Nephron progenitor cell (in vitro differentiated cells): ENCODE measurements around the gene CCZ1B.
"Not testable (repeated sequence)": the region's sequence is repeated elsewhere in the genome, so short reads cannot be mapped to it uniquely, and the experiment has no call there.

Experiments used
- DNase-seq: peaks from one replicate; pipeline ENCODE4 v3.0.0; 2021
- H3K27ac Mint-ChIP-seq: 2 replicates; pipeline ENCODE4 v1.8.0; 2021; ENCODE audit warnings: mild to moderate bottlenecking, moderate library complexity, mixed read lengths
- H3K27me3 Mint-ChIP-seq: 2 replicates; pipeline ENCODE4 v1.8.0; 2021; ENCODE audit warnings: mild to moderate bottlenecking, low read depth, mixed read lengths; ENCODE audit not compliant: poor library complexity
- H3K36me3 Mint-ChIP-seq: 2 replicates; pipeline ENCODE4 v1.8.0; 2021; ENCODE audit warnings: low read depth, mixed read lengths
- H3K4me1 Mint-ChIP-seq: 2 replicates; pipeline ENCODE4 v1.8.0; 2021; ENCODE audit warnings: mixed read lengths
- H3K4me3 Mint-ChIP-seq: 2 replicates; pipeline ENCODE4 v1.8.0; 2021; ENCODE audit warnings: mild to moderate bottlenecking, moderate library complexity, mixed read lengths
- H3K9me3 Mint-ChIP-seq: 2 replicates; pipeline ENCODE4 v1.8.0; 2021; ENCODE audit warnings: mild to moderate bottlenecking, moderate library complexity, mixed read lengths

Gene CCZ1B

GRCh38 chr7:6825236-6826125 is 594 bp downstream of the CCZ1B start:
- H3K9me3 Mint-ChIP-seq, H3K4me1 Mint-ChIP-seq, H3K27ac Mint-ChIP-seq, DNase-seq: not testable (repeated sequence)
- peaks cover 31% of the 10 kb centered on the region for H3K27me3 Mint-ChIP-seq
- H3K36me3 Mint-ChIP-seq, result peaks cover 13% of the 10 kb centered on the region
- peak overlapping the region; percentile 84 for H3K4me3 Mint-ChIP-seq

GRCh38 chr7:6821622-6822021 is 4.5 kb downstream of the CCZ1B start:
- not testable (repeated sequence) for H3K27ac Mint-ChIP-seq

GRCh38 chr7:6815470-6815869 is 10.6 kb downstream of the CCZ1B start:
- H3K4me1 Mint-ChIP-seq, H3K27me3 Mint-ChIP-seq, H3K9me3 Mint-ChIP-seq, DNase-seq, H3K27ac Mint-ChIP-seq, H3K4me3 Mint-ChIP-seq: not testable (repeated sequence)
- peaks cover 20% of the 10 kb centered on the region for H3K36me3 Mint-ChIP-seq

More at GRCh38 chr7:6821622-6822021, 4.5 kb downstream of the CCZ1B start:
- H3K27me3 Mint-ChIP-seq, H3K4me3 Mint-ChIP-seq, H3K9me3 Mint-ChIP-seq, H3K4me1 Mint-ChIP-seq, DNase-seq: not testable (repeated sequence)
- peaks cover 19% of the 10 kb centered on the region for H3K36me3 Mint-ChIP-seq

- H3K36me3 Mint-ChIP-seq, result peaks cover 14% of the 10 kb centered on the region
- not testable (repeated sequence) for H3K27ac Mint-ChIP-seq, H3K27me3 Mint-ChIP-seq, H3K4me3 Mint-ChIP-seq, H3K9me3 Mint-ChIP-seq, DNase-seq, H3K4me1 Mint-ChIP-seq
These were observed 13.1 kb downstream of the CCZ1B start for GRCh38 chr7:6813011-6813410.

GRCh38 chr7:6807959-6808358 is 18.1 kb downstream of the CCZ1B start:
- H3K4me1 Mint-ChIP-seq, DNase-seq, H3K9me3 Mint-ChIP-seq, H3K36me3 Mint-ChIP-seq, H3K4me3 Mint-ChIP-seq, H3K27ac Mint-ChIP-seq, H3K27me3 Mint-ChIP-seq: not testable (repeated sequence)

GRCh38 chr7:6807393-6807918 is 18.6 kb downstream of the CCZ1B start:
- not testable (repeated sequence) for DNase-seq, H3K9me3 Mint-ChIP-seq

GRCh38 chr7:6800331-6800730 is 25.7 kb downstream of the CCZ1B start:
- H3K4me1 Mint-ChIP-seq, H3K4me3 Mint-ChIP-seq, DNase-seq, H3K27ac Mint-ChIP-seq, H3K9me3 Mint-ChIP-seq, H3K36me3 Mint-ChIP-seq, H3K27me3 Mint-ChIP-seq: not testable (repeated sequence)

More at GRCh38 chr7:6807393-6807918, 18.6 kb downstream of the CCZ1B start:
- H3K4me3 Mint-ChIP-seq, H3K36me3 Mint-ChIP-seq, H3K4me1 Mint-ChIP-seq, H3K27me3 Mint-ChIP-seq: not testable (repeated sequence)
- H3K27ac Mint-ChIP-seq, result peak overlapping the region; percentile 90

GRCh38 chr7:6799887-6800286 is 26.2 kb downstream of the CCZ1B start:
- not testable (repeated sequence) for H3K4me1 Mint-ChIP-seq, H3K27me3 Mint-ChIP-seq, H3K27ac Mint-ChIP-seq

GRCh38 chr7:6798047-6798446 is 28.0 kb downstream of the CCZ1B start:
- H3K9me3 Mint-ChIP-seq, H3K4me1 Mint-ChIP-seq, H3K4me3 Mint-ChIP-seq, H3K27ac Mint-ChIP-seq, DNase-seq, H3K27me3 Mint-ChIP-seq, H3K36me3 Mint-ChIP-seq: not testable (repeated sequence)

More at GRCh38 chr7:6799887-6800286, 26.2 kb downstream of the CCZ1B start:
- H3K9me3 Mint-ChIP-seq, DNase-seq, H3K4me3 Mint-ChIP-seq, H3K36me3 Mint-ChIP-seq: not testable (repeated sequence)

- H3K27ac Mint-ChIP-seq, H3K4me3 Mint-ChIP-seq: not testable (repeated sequence)
These were observed 28.9 kb downstream of the CCZ1B start for GRCh38 chr7:6797218-6797617.

GRCh38 chr7:6794276-6794675 is 31.8 kb downstream of the CCZ1B start:
- not testable (repeated sequence) for H3K4me3 Mint-ChIP-seq

More at GRCh38 chr7:6797218-6797617, 28.9 kb downstream of the CCZ1B start:
- H3K4me1 Mint-ChIP-seq, DNase-seq, H3K27me3 Mint-ChIP-seq, H3K36me3 Mint-ChIP-seq, H3K9me3 Mint-ChIP-seq: not testable (repeated sequence)

GRCh38 chr7:6792113-6792872 is 33.8 kb downstream of the CCZ1B start:
- H3K9me3 Mint-ChIP-seq, H3K36me3 Mint-ChIP-seq, DNase-seq, H3K27me3 Mint-ChIP-seq, H3K27ac Mint-ChIP-seq, H3K4me1 Mint-ChIP-seq, H3K4me3 Mint-ChIP-seq: not testable (repeated sequence)

More at GRCh38 chr7:6794276-6794675, 31.8 kb downstream of the CCZ1B start:
- not testable (repeated sequence) for H3K9me3 Mint-ChIP-seq, H3K4me1 Mint-ChIP-seq, H3K36me3 Mint-ChIP-seq, DNase-seq, H3K27me3 Mint-ChIP-seq
- peak overlapping the region; percentile 74 for H3K27ac Mint-ChIP-seq

GRCh38 chr7:6789353-6789752 is 36.7 kb downstream of the CCZ1B start:
- H3K4me3 Mint-ChIP-seq, H3K36me3 Mint-ChIP-seq, H3K27me3 Mint-ChIP-seq, H3K4me1 Mint-ChIP-seq, DNase-seq, H3K9me3 Mint-ChIP-seq, H3K27ac Mint-ChIP-seq: not testable (repeated sequence)

GRCh38 chr7:6781581-6781980 is 44.5 kb downstream of the CCZ1B start:
- H3K36me3 Mint-ChIP-seq, H3K27me3 Mint-ChIP-seq, H3K9me3 Mint-ChIP-seq, H3K27ac Mint-ChIP-seq, DNase-seq, H3K4me3 Mint-ChIP-seq, H3K4me1 Mint-ChIP-seq: not testable (repeated sequence)
